Mononuclear cell (primary cell): ENCODE data around the gene F12. TPM values are rescaled to one million over a fixed set of nuclear protein-coding genes. Genes with fewer than 3 reads are reported as not detected.

ENCODE experiments used
- H3K27me3 ChIP-seq: 2 replicates; pipeline ENCODE4 v1.6.0; 2011; ENCODE audit warnings: low read length, control low read depth; ENCODE audit not compliant: insufficient read depth
- H3K4me1 ChIP-seq: 2 replicates; pipeline ENCODE4 v1.5.1; 2011; ENCODE audit warnings: mild to moderate bottlenecking, low read length, control low read depth; ENCODE audit not compliant: insufficient read depth
- H3K4me3 ChIP-seq: 2 replicates; pipeline ENCODE4 v1.5.1; 2011; ENCODE audit warnings: mild to moderate bottlenecking, low read length, moderate library complexity
- H3K9me3 ChIP-seq: 2 replicates; pipeline ENCODE4 v1.5.1; 2011; ENCODE audit warnings: low read depth, mild to moderate bottlenecking, control low read depth, low read length
- total RNA-seq: library from RNA; depleted of rRNA; stranded (reverse); fragments of >200 nt; gene quantifications from one replicate; pipeline ENCODE4 v1.2.3, GENCODE V29; 2012

The F12 gene
- total RNA-seq, 1 donor: 0.52 TPM

DNA sequence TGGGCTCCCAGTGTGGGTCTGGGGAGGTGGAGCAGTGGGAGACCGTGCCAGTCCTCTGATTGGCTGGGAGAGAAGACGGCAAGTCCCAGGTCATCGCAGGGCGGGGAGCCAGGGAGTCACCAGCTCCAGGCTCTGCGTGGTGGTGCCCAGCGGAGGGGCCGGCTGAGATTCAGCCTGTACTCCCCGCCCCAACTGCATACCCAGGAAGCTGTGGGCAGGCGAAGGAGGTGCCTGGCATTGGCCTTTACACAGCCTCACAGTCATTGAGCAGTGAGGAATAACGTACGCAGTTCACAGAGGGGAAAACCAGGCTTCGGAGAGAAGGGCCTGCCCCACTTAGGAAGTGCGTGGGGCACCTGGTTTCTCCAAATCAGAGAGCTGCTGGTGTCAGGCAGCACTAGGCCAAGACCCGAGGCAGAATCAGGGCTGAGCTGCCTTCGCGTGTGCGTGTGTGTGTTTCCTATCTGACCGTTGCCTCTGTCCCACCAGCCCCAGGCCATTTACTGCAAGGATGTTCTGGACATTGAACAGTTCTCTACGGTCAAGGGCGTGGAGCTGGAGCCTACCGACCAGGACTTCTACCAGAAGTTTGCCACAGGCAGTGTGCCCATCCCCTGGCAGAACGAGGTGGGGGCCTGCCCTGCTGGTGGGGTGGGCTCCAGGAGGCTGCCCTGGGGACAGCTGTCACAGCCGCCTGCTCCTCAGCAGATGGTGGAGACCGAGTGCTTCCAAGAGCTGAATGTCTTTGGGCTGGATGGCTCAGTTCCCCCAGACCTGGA is 31.0 kb upstream of the F12 start:
- Histone ChIP-seq H3K4me1 (peaks cover 53% of the 10 kb centered on the region), H3K27me3 (no peaks in the 10 kb centered on the region), H3K4me3 (no peak overlapping the region), H3K9me3 (no peaks in the 10 kb centered on the region)

DNA sequence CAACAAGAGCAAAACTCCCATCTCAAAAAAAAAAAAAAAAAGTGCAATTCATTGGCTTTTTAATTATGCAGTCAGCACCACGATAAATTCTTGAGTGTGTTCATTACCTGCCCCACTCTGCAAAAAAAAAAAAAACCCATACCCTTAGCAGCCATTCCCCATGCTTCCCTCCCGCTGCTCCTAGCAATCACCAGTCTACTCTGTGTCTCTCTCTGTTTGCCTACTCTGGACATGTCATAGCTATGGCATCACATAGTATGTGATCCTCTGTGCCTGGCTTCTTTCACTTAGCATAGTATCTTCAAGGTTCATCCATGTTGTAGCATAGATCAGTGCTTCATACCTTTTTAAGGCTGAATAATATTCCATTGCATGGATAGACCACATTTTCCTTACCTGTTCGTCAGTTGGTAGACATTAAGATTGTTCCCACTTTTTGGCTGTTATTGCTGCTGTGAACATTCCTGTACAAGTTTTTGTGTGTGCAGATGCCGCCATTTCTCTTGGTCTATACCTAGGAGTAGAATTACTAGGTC is 30.2 kb upstream of the F12 start:
- no peaks in the 10 kb centered on the region for H3K27me3 ChIP-seq
- no peak overlapping the region for H3K4me3 ChIP-seq
- H3K4me1 ChIP-seq: peaks cover 53% of the 10 kb centered on the region
- no peaks in the 10 kb centered on the region for H3K9me3 ChIP-seq

DNA sequence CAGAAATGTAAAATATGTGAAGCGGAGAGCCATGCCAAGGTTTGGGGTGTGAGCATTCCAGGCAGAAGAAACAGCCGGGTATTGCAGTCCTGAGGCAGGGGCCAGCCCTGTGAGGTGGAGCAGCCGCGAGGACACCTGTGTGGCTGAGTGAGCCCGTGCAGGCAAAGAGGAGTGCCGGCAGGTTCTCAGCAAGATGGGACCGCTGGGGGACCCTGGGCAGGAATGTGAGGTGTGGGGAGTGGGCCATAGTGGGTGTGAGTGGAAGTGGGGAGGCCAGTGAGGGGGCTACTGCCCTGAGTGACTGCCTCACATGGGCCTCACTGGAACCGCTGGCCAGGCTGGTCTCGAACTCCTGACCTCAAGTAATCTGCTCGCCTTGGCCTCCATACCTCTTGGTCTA is 29.1 kb upstream of the F12 start:
- peaks cover 58% of the 10 kb centered on the region for H3K4me1 ChIP-seq
- no peaks in the 10 kb centered on the region for H3K9me3 ChIP-seq
- no peak overlapping the region for H3K4me3 ChIP-seq
- no peaks in the 10 kb centered on the region for H3K27me3 ChIP-seq

DNA sequence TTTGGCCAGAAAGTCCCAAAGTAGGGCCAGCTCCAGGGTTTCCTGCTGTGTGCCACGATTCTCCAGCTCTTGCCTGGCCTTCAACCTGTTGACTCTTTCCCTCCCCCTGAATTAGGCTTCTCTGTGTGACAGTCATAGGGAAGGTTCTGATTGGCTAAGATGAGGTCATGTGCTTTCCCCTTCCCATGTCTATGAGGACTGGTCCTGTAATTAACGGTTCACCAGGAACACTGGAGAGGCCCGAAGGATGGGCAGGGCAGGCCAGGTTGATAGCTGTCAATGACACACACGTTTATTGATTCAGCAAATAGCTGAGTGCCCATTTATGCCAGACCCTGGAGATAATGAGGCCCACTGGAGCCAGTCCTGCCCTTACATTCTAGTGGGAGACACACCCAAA is 28.3 kb upstream of the F12 start:
- H3K27me3 ChIP-seq: no peaks in the 10 kb centered on the region
- no peak overlapping the region for H3K4me3 ChIP-seq
- H3K4me1 ChIP-seq: peaks cover 63% of the 10 kb centered on the region
- no peaks in the 10 kb centered on the region for H3K9me3 ChIP-seq

DNA sequence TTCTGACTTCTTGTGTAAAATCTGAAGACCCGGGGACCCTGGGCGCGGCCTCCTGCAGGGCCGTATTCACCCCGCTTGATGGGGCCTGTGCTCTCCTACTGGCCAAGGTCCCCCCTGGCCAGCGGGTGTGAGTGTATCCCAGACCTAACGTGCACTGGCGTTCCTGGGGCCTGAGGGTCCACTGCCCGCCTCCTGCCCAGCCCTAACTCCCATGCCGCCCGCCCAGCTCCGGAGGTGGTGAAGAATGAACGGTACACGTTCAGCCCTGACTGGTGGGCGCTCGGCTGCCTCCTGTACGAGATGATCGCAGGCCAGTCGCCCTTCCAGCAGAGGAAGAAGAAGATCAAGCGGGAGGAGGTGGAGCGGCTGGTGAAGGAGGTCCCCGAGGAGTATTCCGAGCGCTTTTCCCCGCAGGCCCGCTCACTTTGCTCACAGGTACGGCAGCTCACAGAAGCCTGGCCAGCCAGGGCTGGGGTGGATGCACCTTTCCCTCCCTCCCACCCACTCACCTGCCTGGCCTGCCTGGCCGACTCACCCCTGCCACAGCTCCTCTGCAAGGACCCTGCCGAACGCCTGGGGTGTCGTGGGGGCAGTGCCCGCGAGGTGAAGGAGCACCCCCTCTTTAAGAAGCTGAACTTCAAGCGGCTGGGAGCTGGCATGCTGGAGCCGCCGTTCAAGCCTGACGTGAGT is 26.6 kb upstream of the F12 start:
- H3K4me1 ChIP-seq: peaks cover 76% of the 10 kb centered on the region
- H3K27me3 ChIP-seq: no peaks in the 10 kb centered on the region
- no peak overlapping the region for H3K4me3 ChIP-seq
- H3K9me3 ChIP-seq: no peaks in the 10 kb centered on the region

DNA sequence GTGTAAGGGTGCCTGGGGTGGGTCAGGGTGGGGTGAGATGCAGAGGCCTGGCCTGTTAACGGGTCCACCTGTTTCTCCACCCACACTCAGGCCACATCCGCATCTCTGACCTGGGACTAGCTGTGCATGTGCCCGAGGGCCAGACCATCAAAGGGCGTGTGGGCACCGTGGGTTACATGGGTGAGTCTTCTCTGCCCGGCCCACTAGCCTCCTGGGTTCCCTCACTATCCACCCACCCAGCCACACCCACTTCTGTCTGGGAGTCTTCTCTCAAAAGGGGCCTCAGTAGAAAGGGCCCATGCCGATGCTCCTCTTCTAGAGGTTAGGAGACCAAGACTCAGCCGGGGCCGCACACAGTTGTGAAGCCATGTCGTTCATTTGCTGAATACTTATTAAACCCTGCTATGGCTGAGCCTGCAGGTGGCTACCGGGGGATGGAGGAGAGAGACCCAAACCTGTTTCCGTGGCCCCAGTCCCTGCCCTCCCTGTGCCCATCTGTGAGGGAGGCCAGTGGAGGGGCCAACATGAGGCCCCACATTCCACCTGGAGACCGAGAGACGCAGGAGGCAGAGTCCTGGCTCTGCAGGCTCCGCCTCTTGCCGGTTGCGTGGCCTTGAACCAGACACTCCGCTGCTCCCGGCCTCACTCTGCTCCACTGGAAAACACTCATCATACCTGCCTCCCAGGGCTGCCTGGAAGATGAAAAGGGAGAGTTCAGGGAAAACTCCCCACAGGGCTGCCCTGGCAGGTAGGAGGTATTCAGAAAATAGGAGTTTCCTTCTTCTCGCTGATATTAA is 25.8 kb upstream of the F12 start:
- H3K4me3 ChIP-seq: no peak overlapping the region
- peaks cover 76% of the 10 kb centered on the region for H3K4me1 ChIP-seq
- no peaks in the 10 kb centered on the region for H3K27me3 ChIP-seq

DNA sequence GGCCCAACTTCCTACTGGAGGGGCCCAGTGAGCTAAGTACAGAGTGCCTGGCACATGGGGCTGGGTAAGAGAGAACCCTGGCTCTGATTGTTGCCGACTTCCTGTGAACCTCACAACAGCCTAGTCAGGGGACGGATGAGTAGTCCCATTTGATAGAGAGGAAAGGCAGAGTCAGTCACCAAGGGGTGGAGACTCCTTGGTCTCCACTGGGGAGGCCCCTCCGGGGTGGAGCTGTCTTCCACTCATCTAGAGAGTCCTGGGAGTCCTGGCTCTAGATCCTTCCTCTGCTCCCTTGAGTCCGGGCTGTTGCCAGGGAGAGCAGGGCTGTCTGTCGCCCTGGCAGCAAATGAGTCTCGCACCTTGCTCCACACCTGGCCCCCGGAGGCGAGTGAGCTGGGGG is 25.1 kb upstream of the F12 start:
- H3K27me3 ChIP-seq: no peaks in the 10 kb centered on the region
- H3K9me3 ChIP-seq: no peaks in the 10 kb centered on the region
- H3K4me3 ChIP-seq: no peak overlapping the region
- peaks cover 80% of the 10 kb centered on the region for H3K4me1 ChIP-seq

More for the DNA sequence above, 25.8 kb upstream of the F12 start:
- H3K9me3 ChIP-seq: no peaks in the 10 kb centered on the region

DNA sequence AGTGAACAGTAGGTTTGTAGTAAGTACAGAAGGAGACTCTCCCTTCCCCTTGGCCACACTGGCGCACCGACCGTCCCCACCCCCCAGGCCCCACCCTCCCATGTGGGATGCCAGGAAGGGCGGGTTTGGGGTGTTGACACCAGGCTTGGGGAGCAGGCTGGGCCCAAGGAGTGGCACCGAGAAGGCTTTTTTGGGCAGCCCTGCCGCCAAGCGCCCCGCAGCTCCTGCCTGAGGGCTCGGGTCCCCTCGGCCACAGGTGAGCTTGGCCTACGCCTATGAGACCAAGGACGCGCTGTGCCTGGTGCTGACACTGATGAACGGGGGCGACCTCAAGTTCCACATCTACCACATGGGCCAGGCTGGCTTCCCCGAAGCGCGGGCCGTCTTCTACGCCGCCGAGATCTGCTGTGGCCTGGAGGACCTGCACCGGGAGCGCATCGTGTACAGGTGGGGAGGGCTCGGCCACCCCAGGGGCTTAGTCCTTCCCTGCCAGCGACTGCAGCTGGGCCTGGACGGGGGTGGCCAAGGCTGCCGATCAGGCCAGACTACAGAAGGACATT is 24.4 kb upstream of the F12 start:
- Histone ChIP-seq H3K4me1 (peaks cover 83% of the 10 kb centered on the region), H3K27me3 (no peaks in the 10 kb centered on the region), H3K9me3 (no peaks in the 10 kb centered on the region), H3K4me3 (no peak overlapping the region)

DNA sequence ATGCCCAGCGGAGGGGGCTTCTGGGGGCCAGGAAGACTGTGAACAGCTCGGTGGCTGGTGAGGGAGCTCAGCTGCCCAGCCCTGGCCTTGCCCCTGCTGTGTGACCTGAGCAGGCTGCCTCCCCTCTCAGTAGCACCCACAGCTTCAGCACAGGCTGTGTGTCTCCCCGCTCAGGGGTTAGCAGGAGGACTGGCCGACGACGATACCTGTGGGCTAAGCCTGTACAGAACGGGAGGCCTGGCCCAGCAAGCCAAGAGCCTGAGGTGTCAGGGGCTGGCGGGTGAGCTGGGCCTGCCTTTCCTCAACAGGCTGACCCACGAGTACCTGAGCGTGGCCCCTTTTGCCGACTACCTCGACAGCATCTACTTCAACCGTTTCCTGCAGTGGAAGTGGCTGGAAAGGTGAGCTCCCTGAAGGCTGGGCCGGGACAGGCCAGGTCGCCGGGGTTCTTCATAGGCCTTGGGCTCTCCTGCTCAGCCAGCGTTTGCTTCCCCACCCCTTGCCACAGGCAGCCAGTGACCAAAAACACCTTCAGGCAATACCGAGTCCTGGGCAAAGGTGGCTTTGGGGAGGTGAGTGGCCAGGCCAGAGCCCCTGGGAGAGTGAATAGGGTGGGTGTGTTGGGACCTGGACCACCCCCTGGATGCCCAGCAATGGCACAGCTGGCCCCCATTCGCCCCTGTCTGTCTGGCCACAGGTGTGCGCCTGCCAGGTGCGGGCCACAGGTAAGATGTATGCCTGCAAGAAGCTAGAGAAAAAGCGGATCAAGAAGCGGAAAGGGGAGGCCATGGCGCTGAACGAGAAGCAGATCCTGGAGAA is 23.7 kb upstream of the F12 start:
- Histone ChIP-seq H3K9me3 (no peaks in the 10 kb centered on the region), H3K27me3 (no peaks in the 10 kb centered on the region), H3K4me3 (no peak overlapping the region), H3K4me1 (peaks cover 85% of the 10 kb centered on the region)

DNA sequence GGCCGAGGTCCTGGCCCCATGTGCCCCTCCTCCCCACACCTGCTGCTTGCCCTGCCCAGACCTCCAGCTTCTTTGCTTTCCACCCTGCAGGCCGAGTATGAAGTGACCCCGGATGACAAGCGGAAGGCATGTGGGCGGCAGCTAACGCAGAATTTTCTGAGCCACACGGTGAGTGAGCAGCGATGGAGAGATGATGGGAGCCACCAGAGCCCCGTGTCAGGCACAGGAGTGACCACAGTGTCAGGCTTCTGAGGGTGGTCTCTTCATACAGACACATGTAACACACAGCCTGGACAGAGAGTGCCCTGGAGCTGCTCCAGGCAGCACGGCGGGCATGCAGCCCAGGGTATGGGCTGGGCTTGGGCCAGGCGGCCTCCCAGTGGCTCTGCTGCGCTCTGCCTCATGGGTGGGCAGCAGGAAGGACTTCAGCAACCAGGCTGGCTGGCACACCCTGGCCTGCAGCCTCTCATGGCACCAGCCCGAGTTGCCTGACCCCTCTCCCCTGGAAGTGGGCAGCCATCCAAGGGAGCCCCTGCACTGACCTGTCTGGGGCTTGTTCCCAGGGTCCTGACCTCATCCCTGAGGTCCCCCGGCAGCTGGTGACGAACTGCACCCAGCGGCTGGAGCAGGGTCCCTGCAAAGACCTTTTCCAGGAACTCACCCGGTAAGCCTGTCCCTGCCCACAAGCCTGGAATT is 22.9 kb upstream of the F12 start:
- peak overlapping the region; percentile 1 for H3K4me3 ChIP-seq
- peaks cover 89% of the 10 kb centered on the region for H3K4me1 ChIP-seq
- no peaks in the 10 kb centered on the region for H3K9me3 ChIP-seq
- no peaks in the 10 kb centered on the region for H3K27me3 ChIP-seq

DNA sequence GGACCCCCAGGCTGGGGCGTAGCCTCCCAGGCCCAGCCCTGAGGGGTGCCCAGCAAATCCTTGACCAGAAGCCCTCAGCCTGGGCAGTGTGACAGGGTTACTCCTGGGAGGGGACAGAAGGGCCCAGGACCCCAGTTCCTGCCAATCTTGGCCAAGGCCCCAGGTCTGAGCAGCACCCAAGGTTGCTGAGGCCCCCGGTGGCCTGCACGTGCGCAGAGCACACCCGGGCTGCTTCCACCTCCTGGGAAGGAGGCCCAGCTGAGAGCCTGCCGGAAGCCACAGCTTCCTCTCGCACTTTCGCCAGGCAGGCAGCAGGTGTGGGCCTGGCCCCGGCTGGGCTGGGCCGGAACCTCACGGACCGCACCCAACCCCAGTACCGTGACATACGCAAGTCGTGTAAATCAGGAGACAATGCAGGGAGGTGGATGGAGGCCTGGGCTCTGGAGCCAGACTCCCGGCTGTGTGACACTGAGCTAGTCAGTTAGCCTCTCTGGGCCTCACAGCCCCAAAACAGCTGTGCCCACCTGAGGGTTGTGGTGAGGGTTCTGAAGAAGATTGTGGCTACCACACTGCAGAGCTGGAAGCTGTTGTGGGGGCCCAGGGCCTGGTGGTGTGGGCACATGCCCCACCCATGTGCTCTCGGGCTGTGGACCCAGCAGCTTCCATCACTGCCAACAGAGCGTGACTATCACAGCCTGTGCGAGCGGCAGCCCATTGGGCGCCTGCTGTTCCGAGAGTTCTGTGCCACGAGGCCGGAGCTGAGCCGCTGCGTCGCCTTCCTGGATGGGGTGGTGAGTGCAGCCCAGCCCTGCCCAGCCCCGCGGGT is 22.2 kb upstream of the F12 start:
- H3K9me3 ChIP-seq: no peaks in the 10 kb centered on the region
- H3K27me3 ChIP-seq: no peaks in the 10 kb centered on the region
- H3K4me3 ChIP-seq: peak overlapping the region; percentile 1
- peaks cover 89% of the 10 kb centered on the region for H3K4me1 ChIP-seq

DNA sequence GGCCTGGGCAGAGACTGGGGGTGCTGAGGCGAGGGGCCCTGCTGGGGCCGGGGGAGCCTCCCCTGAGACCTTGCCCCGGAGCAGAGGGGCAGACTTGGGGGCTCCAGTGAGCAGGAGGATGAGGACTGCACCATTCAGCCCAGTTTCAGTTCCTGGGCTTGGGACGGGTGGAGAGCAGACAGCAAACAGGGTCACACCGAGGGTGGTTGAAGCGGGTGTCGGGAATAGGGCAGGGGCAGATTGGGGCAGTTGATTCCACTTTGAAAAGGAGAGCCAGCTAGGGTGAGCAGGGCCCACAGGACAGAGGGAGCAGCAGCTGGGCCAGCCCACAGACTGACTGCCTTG is 21.6 kb upstream of the F12 start:
- Histone ChIP-seq H3K4me1 (peaks cover 86% of the 10 kb centered on the region), H3K4me3 (no peak overlapping the region), H3K27me3 (no peaks in the 10 kb centered on the region)

More for the DNA sequence above, 21.6 kb upstream of the F12 start:
- H3K9me3 ChIP-seq: no peaks in the 10 kb centered on the region
